Renal cortex interstitium (tissue), 11 donors: Measurements from ENCODE around the gene ABCA7. TPM values are rescaled to one million over a fixed set of nuclear protein-coding genes. Genes with fewer than 3 reads are reported as not detected.
A peak's percentile ranks its signal among the peaks of the same experiment; 100 is the strongest.

Experiments used
- DNase-seq, 11 donors: peaks; one replicate each; pipeline ENCODE4 v3.0.0-alpha.2; 2013; ENCODE audit warnings: low read depth in 9 of 11, low spot score in 4 of 11; ENCODE audit errors: extremely low read depth in 1 of 11
- polyA plus RNA-seq, 3 donors: library from polyadenylated mRNA; unstranded; fragments of 120-200 nt; gene quantifications; one replicate each; pipeline ENCODE4 v1.2.1, GENCODE V29; 2013; ENCODE audit not compliant: insufficient read length in 3 of 3

Gene ABCA7
- polyA plus RNA-seq, 3 donors = 7.2 to 10.1 (median 8.2) TPM

GRCh38 chr19:1026783-1027649 lies 12.9 kb upstream of the ABCA7 start:
- no peak for DNase-seq

DNA sequence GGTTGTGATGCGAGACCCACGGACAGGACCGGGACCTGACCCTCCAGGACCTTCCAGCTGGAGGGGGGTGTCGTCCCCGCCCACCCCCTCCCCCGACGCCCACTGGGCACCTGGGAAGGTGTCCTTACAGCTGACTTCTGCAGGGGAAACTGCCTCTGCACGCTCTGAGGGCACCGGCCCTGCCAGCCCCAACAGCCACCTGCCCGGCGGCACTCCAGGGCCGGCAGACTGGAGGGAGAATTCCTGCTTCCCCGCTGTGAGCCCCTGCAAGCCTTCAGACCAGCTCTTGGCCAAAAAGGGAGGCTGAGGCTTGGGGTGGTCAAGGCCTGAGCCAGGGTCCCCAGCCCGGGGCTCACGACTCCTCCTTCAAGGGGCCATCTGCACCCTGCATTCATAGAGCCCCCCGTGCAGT lies 12.3 kb upstream of the ABCA7 start:
- DNase-seq = no peak

- DNase-seq = peak in 9 of 11 donors; percentile 69 to 89 (median 80)
Measured at GRCh38 chr19:1028062-1028926, 11.6 kb upstream of the ABCA7 start.

DNA sequence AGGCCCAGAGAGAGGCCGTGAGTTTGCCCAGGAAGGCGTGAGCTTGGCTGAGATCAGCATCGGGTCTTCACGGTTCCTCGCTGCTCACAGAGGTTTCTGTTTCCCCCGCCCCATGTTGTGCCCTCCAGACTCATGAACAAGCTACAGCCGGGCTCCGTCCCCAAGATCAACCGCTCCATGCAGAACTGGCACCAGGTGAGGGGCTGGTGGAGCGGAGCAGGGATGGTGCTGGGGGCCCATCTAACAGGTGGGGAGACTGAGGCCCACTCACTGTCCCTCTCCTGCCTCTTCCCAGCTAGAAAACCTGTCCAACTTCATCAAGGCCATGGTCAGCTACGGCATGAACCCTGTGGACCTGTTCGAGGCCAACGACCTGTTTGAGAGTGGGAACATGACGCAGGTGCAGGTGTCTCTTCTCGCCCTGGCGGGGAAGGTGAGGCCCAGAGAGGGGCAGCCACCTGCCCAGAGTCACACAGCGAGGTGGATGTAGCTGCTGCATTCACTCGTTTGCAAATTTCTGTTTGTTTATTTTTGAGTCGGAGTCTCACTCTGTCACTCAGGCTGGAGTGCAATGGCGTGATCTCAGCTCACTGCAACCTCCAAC lies 7.5 kb upstream of the ABCA7 start:
- DNase-seq = no peak

DNA sequence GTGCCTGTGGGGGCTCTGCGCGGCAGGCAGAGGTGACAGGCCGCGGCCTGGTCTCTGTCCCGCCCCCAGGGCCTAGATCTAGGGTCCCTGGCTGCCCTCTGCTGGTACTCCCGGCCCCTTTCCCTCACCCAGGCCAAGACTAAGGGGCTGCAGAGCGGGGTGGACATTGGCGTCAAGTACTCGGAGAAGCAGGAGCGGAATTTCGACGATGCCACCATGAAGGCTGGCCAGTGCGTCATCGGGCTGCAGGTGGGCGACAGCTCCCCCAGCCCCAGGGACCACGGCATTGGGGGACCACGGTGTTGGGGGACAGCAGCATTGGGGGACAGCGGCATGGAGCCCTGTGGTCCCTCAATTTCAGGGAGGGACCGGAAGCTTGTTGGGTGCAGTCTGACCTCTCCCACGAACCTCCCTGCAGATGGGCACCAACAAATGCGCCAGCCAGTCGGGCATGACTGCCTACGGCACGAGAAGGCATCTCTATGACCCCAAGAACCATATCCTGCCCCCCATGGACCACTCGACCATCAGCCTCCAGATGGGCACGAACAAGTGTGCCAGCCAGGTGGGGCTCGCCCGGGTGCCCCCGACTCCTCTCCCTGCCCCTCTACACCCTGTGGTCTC lies 3.8 kb upstream of the ABCA7 start:
- DNase-seq = no peak

DNA sequence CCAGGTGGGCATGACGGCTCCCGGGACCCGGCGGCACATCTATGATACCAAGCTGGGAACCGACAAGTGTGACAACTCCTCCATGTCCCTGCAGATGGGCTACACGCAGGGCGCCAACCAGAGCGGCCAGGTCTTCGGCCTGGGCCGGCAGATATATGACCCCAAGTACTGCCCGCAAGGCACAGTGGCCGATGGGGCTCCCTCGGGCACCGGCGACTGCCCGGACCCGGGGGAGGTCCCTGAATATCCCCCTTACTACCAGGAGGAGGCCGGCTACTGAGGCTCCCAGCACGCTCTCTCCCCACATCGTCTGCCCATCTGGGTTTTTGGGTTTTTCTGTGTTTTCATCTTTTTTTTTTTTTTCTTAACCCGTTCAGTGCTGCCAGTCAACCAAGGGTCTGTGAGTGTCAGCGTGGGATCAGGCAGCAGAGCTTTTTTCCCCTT lies 2.3 kb upstream of the ABCA7 start:
- no peak for DNase-seq

DNA sequence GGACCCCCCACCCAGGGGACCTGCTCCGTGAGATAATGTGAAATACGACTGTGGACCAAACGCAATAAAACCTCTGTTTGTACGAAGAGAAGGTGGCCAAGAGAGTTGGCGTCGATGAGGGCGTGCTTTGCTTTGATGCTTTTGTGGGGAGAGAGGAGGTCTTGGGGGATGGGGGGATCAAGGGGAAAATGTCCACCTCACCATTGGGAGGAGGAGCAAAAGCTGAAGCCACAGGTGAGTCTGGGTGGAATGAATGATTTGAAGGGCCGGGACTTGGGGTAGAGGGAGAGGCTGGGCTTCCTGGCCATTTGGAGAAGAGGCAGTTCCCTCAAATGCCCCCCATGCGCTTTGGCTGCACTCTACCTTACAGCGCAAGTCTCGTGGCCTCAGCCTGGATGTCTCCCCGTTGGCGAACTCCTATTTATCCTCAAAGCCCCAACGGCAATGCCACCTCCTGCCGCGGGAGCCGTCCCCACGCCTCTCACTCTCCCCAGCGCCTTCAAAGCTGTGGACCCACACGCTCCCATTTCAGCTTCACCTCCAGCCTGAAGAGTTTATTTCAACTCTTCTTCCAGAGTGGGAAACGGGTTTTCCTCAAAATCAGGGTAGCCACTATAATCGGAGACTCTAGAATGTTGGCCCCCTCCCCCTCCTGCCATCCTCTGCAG lies 795 bp upstream of the ABCA7 start:
- no peak for DNase-seq

- DNase-seq = peak in 8 of 11 donors; percentile 70 to 83 (median 77)
Measured at GRCh38 chr19:1040476-1041271, 767 bp downstream of the ABCA7 start.

DNA sequence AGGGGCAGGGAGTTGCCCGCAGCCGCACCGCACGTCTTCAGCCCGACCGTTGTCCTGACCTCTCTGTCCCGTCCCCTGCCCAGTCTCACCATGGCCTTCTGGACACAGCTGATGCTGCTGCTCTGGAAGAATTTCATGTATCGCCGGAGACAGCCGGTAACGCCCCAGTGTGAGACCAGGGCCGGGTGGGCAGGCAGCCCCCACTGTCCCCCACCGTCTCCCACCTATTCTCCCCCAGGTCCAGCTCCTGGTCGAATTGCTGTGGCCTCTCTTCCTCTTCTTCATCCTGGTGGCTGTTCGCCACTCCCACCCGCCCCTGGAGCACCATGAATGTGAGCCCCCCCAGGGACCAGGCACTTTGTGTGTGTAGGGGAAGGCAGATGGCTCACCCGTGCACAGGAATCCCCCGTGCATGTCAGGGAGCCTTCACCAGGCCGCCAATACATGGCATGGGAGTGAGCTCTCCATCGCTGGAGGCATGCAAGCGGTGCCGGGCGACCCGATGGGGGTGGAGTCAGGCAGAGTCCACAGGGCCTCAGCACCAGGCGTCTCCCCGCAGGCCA lies 1.4 kb downstream of the ABCA7 start:
- DNase-seq = no peak

GRCh38 chr19:1041835-1042685 lies 2.2 kb downstream of the ABCA7 start:
- no peak for DNase-seq

- DNase-seq = no peak
Measured at GRCh38 chr19:1042689-1043511, 3.0 kb downstream of the ABCA7 start.

DNA sequence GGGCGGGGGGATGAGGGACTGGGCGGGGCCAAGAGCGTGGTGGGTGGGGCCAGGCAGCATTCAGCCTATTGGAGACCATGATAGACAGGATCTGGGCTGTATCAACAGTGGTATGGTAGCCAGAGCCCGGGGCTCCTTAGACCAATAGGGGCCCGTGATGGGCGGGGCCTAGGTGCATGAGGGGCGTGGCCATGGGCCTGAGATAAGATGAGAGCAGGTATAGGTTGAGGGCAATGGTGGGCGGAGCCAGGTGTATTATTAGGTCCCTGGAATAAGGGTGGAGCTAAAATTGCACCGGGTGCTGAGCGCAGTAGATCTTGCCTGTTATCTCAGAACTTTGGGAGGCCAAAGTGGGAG lies 5.3 kb downstream of the ABCA7 start:
- DNase-seq = no peak

DNA sequence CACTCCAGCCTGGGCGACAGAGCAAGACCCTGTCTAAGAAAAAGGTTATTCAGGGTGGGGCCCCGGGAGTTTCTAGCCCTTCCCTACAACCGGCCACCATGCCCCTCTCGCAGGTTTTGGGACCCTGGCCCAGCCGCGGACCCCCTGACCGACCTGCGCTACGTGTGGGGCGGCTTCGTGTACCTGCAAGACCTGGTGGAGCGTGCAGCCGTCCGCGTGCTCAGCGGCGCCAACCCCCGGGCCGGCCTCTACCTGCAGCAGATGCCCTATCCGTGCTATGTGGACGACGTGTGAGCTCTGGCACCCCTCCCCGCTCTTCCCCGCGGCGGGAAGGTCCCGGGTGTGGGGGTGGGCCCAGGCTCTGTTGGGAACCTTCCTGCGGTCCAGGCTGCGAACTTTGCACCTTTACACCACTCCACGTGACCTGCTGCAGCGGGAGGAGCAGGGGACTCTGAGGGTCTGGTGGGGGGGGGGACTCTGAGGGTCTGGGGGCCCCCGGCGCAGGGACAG lies 6.3 kb downstream of the ABCA7 start:
- no peak for DNase-seq

GRCh38 chr19:1046836-1047695 lies 7.2 kb downstream of the ABCA7 start:
- DNase-seq = no peak

- no peak for DNase-seq
Measured at GRCh38 chr19:1047696-1048147, 7.8 kb downstream of the ABCA7 start.
